ENCODE measurements around the gene DDR1.
"Not testable (repeated sequence)": the region's sequence is repeated elsewhere in the genome, so short reads cannot be mapped to it uniquely, and the experiment has no call there.

Gene DDR1

DNA sequence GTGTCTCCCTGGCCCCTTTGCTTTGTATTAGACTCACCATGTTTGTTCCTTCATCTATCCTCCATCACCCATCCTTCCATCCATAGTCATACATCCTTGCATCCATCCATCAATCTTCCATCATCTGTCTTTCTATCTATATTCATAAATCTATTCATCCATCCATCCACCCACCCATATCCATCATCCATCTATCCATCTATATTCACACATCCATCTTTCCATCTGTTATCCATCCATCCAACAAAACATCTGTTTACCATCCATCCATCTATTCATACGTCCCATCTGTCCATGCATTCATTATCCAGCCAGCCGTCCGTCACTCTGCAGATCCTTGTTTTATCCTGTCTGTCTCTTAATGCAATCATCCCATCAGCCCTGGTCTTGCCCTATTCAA is 10.6 kb downstream of the DDR1 start:
- no peak for DNase-seq

DNA sequence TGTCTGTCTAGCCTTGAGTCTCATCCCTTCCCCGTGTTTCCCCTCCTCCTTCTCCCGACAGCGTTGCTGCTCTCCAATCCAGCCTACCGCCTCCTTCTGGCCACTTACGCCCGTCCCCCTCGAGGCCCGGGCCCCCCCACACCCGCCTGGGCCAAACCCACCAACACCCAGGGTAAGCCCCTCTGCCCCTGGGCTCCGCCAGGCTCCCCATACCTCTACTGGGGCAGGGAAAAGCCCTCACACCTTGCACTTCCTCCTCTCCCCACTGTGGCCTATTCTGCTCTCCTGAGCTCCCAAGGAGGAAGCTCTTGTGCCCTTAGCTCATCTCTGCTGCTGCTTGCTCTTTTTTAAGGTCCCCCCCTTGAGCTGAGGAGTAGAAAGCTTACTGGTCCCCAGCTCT is 11.0 kb downstream of the DDR1 start:
- DNase-seq, result no peak

DNA sequence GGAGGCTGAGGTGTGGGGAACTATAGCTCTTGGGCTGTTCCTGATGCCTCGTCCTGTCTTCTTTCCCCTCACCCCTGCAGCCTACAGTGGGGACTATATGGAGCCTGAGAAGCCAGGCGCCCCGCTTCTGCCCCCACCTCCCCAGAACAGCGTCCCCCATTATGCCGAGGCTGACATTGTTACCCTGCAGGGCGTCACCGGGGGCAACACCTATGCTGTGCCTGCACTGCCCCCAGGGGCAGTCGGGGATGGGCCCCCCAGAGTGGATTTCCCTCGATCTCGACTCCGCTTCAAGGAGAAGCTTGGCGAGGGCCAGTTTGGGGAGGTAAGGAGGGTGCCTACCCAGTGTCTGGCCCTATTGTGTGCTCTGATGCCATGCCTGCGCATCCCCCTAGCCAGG is 12.2 kb downstream of the DDR1 start:
- no peak for DNase-seq

DNA sequence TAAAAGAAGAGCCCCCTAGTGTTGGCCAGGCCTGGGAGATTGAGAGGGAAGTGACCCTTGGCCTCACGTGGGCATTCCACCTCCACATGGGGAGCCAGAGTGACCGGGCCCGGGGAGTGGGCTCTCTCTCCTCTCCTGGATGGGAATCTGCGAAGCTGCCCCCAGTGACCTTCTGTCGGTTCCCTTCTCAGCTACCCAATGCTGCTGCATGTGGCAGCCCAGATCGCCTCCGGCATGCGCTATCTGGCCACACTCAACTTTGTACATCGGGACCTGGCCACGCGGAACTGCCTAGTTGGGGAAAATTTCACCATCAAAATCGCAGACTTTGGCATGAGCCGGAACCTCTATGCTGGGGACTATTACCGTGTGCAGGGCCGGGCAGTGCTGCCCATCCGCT is 13.6 kb downstream of the DDR1 start:
- DNase-seq, result no peak

DNA sequence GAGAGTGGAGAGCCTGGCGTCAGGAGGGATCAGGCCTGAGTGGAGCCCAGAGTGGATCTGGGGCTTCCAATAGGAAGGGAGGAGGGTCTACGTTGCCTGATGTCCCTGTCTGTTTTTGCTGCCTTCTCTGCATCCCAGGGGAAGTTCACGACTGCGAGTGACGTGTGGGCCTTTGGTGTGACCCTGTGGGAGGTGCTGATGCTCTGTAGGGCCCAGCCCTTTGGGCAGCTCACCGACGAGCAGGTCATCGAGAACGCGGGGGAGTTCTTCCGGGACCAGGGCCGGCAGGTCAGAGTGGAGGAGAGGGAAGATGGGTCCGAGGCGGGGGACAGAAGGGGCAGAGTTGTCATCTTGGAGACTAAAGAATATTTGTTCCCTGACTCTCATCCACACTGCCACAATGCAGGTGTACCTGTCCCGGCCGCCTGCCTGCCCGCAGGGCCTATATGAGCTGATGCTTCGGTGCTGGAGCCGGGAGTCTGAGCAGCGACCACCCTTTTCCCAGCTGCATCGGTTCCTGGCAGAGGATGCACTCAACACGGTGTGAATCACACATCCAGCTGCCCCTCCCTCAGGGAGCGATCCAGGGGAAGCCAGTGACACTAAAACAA is 14.5 kb downstream of the DDR1 start:
- no peak for DNase-seq

DNA sequence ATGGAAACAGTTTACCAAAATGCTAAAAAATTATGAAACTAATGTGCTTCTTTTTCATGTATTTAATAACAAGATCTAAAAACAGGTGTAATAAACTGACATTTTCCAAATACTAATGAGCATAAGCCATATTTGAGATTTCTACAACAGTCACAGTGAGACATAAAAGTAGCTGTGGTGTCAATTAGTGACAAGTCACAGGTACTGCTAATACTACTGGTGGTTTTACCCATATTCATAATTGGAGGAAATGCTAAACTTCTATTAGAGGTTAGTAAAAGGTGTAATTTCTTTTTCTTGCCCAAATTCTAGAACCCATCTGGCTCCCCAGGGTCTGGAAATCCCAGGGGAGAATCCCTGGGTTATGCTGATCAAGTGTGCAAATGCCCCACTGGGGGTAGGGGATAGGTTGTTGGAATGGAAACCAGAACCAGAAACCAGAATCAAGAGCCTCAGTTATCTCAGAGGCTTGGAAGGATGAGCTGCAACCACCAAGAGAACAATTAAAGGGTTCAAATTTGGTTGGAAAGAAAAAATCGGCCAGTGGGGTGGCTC is 16.6 kb downstream of the DDR1 start:
- no peak for DNase-seq

DNA sequence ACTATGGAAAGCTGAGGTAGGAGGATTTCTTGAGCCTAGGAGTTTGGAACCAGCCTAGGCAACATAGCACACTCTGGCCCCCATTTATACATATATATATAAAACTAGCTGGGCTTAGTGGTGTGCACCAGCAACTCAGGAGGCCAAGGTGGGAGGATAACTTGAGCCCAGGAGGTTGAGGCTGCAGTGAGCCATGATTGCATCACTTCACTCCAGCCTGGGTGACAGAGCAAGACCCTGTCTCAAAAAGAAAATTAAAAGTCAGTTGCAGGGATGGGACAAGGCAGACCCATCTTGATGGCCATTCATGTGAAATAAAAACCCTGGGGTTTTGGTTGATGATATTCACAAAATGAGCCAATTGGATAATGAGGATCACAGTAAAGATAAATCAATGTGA is 17.1 kb downstream of the DDR1 start:
- DNase-seq, result no peak

DNA sequence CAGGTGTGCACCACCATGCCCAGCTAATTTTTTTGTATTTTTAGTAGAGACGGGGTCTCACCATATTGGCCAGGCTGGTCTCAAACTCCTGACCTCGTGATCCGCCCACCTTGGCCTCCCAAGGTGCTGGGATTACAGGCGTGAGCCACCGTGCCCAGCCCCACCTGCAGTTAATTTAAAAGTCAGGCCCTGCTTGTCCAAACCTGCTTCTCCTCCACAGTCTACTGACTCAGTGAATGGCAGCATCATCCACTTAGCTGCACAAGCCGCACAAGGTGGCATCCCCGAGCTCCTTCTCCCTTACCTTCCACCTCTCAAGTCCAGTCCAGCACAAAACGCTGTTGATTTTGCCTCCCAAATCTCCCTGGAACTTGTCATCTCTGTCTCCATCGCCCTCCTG is 17.9 kb downstream of the DDR1 start:
- DNase-seq, result not testable (repeated sequence)

DNA sequence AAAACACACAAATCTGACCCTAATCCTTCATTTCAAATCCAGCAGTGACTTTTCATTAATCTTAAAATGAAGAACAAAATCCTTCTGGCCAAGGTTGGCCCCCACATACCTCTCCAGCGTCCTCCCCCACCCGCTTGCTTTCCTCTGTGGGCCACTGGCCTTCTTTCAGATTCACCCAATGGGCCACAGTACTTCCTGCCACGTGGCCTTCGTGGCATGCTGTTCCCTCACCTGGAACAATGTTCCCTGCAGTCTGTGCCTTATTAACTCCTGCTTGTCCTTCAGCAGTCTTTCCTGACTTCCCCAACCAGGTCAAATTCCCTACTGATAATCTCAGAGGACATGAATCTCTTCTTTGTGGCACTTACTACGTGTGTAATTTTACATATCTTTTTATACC is 18.4 kb downstream of the DDR1 start:
- no peak for DNase-seq

DNA sequence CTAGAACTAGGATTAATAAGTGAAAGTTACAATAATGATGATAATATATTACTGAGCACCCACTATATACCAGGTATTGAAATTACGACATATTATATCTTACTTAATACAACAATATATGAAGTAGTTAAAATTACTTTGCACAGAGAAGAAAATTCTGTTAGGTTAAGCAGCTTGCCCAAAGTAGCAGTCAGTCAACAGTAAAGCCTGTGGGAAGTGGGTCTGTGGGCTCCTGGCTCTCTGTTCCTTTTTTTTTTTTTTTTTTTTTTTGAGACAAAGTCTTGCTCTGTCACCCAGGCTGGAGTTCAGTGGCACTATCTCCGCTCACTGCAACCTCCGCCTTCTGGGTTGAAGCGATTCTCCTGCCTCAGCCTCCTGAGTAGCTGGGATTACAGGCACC is 18.9 kb downstream of the DDR1 start:
- DNase-seq, result no peak

DNA sequence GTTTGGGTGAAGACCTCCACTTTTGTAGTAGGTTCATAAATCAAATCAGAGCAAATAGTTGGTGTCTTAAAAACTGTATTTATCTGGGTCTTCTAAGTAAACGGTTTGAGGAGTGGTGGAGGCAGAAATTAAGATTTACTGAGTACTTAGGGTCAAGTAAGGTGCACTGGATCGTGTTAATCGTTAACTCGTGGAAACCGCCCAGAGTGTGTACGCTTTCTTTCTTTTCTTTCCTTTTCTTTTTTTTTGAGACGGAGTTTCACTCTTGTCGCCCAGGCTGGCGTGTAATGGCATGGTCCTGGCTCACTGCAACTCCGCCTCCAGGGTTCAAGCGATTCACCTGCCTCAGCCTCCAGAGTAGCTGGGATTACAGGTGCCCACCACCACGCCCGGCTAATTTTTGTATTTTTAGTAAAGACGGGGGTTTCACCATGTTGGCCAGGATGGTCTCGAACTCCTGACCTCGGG is 23.0 kb downstream of the DDR1 start:
- DNase-seq, result not testable (repeated sequence)

DNA sequence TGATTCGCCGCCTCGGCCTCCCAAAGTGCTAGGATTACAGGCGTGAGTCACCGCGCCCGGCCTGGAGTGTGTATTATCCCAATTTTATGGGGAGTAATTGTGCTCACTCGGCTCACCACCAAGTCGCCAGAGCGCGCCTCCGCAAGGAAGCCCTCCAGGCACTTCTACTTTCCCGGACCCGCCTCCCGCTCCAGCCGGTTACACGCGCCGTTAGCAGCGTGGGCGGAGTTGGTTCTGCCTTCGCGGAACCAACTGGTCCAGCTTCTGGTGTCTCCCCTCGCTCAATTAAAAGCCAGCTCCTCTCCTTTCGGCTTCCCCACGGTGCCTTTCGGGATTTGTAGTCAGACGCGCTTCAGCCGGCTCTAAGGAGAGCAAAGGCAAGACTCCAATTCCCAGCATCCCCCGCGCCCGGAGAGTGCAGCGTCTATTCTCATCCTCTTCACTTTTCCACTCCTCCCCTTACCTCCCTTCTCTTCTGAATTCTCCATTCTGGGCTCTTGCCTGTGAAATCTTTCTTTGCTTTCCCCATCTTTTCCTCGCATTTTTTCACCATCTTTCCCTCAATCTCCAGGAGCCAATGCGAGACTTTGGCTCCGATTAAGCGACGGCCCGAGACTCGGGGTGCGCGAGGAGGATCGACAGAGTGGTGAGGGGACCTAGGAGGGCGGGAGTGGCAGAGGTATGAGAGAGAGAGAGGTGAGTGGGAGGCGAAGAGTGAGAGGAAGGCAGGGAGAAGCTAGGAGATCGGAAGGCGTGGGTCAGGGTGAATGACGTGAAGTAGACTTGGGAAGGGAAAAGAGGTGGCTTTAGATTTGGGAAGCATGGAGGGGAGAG is 23.7 kb downstream of the DDR1 start, which contains the start of gene GTF2H4:
TSS of gene GTF2H4 (plus strand) at position 450 of the 834 bp plus-strand sequence.
- DNase-seq, result peak; percentile 98

DNA sequence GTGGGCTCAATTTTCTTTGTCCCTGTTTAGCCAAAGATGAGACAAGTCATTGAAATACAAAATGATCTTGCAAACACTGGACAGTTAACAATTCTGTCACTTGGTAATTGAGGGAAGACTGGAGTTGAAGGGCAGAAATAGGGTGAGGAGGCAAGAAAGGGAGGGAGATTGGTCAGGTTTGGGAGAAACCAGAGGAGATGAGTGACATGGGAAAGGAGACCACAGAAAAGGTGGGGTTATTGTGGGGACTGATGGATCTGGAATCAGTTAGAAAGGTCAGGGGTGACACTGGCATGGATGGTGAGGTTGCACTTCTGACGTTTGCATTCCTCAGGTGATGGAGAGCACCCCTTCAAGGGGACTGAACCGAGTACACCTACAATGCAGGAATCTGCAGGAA is 24.4 kb downstream of the DDR1 start:
- DNase-seq, result no peak

DNA sequence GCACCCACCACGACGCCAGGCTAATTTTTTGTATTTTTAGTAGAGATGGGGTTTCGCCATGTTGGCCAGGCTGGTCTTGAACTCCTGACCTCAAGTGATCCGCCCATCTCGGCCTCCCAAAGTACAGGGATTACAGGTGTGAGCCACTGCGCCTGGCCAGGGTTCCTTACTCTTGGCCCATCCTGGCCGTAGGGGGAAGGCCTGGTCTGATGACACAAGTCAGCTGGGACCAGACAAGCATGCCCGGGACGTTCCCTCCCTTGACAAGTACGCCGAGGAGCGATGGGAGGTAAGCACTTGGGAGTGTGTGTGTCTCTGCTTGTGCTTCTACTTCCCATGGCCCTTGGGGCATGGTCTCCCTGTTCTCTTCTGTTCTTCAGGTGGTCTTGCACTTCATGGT is 26.2 kb downstream of the DDR1 start:
- DNase-seq, result not testable (repeated sequence)

DNA sequence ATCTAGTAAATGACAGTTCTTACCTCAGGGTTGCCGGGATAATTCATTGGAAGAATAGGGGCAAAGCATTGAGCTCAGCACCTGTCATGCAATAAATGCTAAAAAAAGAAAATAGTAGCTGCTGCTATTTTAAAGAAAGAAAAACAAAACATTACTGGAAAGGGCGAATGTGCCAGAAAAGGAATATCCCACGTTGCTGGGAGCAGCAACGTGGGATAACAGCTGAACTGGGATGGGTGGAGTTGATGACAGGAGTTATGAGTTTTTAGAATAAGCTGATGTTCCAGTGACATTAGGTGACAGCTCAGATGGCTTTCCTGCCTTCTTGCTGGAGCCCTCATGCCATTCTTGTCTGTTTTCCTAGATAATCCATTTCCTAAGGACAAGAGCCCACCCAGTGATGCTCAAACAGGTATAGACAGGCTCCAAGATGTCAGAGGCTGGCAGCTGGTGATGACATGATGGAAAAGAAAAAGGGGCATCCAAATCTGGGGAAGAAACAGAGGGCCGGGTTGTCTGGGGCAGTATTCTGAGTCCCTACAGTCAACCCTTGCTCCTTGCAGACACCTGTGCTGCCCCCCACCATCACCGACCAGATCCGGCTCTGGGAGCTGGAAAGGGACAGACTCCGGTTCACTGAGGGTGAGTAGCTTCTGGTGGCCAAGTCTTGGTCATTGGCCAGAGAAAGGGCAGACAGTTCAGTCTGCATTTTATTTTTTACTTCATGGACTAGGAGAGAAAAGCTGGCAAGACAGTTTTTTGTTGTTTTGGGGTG is 28.6 kb downstream of the DDR1 start:
- no peak for DNase-seq

DNA sequence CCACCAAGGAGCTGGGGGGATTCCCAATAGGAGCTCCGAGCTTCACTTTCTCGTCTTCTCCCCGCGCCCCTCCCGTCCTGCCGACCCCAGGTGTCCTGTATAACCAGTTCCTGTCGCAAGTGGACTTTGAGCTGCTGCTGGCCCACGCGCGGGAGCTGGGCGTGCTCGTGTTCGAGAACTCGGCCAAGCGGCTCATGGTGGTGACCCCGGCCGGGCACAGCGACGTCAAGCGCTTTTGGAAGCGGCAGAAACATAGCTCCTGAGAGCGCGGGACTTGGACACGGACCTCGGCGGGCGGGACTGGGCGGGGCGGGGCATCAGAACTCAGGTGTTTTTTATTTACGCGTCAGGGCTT is 29.4 kb downstream of the DDR1 start:
- no peak for DNase-seq

DNA sequence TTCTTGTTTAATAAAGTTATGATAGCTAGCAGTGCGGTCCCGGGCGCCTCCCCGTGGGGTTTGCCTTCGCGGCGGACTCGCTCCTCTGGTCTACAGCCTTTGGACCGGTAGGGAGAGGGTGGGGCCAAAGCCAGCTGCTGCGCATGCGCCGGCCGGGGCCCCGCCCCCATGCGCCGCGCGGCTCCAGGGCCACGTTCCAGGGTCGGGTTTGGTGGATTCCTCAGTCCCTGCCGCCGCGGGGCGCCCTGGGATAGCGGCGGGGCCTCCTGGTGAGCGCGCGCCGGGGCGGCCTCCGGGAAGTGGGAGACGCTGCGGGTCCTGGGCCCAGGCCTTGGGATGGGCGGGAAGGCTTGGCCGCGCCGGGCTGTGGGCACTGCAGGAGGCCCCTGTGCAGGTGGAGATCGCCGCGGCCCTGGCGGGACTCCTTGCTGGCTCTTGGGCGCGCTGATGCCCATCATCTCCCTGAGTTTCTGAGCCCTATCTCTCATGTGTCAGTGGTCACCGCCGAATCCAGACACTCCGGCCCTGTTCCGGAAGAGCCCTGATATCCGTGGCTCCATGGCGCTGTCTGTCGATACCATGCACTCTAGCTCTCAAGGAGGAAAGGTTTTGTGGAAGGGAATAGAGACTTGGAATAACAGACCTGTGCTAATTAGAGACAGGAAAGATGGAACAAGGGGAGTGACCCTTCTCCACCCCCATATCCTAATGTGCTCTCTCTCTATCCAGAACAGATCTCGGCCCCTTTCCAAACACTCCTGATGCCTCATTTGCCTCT is 29.9 kb downstream of the DDR1 start, which contains the start of gene VARS2:
TSS of gene VARS2 (plus strand) at position 163 of the 778 bp plus-strand sequence. CDS start at position 762, 599 bp downstream.
- DNase-seq, result peak; percentile 85

DNA sequence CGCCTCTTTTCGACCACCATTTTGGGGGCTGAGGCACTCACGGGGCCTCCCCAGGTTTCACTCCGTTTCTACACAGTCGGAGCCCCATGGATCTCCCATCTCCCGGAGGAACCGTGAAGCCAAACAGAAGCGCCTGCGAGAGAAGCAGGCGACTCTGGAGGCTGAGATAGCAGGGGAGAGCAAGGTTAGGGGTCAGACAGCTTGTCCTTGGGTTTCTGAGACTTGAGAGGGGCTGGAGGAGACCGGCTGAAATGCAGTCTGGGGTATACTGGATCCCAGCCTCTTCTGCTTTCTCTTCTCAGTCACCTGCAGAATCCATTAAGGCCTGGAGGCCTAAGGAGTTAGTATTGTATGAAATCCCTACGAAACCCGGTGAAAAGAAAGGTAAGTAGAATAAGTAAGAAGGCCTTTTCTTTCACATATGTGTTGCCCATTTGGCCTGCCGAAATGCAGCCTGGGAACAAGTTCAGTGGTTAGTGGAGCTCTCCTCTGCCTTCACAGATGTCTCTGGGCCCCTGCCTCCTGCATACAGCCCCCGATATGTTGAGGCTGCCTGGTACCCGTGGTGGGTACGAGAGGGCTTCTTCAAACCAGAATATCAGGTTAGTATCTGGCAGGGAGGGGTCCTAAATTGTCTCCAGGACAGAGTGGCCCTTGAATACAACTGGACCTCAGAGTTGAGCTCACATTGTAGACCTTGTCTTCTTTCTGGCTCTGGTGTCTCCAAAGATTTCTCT is 30.7 kb downstream of the DDR1 start:
- peak; percentile 12 for DNase-seq

DNA sequence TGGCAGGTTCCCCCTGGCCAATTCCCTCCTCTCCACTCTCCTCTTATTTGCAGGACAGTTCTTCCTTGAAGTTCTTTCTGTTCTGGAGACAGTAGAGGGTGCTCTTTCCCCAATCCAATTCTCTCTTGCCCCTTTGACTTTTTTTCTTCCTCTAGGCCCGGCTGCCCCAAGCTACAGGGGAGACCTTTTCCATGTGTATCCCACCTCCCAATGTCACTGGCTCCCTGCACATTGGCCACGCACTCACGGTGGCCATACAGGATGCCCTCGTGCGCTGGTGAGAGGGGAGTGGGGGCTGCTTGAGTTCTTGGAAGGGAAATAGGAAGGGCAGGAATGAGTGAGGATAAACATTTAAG is 31.2 kb downstream of the DDR1 start:
- peak; percentile 46 for DNase-seq

DNA sequence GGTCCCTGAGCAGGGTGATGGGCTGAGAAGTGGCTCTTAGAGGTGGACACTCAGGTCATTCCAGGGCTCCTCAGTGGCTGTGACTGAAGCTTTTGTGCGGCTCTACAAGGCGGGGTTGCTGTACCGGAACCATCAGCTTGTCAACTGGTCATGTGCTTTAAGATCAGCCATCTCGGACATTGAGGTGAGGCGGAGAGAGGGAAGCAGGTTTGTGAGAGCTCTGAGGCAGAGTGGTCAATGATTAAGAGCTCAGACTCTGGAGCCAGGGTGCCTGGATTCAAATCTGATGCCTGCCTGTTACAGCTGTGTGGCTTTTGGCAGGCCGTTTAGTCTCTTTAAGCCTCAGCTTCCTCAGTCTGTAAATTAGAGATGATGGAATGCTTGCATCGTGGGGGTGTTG is 32.7 kb downstream of the DDR1 start:
- no peak for DNase-seq

DNA sequence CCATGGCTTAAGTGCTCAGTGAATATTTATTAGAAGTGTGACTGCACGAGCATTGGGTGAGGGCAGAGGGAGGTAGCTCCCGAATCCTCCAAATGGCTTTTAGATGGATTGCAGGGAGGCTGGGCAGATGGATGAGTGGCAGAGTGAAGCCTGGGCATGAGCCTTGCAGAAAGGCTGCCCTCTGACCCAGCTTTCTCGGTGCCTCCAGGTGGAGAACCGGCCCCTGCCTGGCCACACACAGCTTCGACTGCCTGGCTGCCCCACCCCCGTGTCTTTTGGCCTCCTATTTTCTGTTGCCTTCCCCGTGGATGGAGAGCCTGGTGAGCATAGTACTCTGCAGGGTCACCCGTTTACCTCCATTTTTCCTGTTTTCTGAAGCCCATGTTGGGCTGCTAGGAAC is 33.2 kb downstream of the DDR1 start:
- no peak for DNase-seq

DNA sequence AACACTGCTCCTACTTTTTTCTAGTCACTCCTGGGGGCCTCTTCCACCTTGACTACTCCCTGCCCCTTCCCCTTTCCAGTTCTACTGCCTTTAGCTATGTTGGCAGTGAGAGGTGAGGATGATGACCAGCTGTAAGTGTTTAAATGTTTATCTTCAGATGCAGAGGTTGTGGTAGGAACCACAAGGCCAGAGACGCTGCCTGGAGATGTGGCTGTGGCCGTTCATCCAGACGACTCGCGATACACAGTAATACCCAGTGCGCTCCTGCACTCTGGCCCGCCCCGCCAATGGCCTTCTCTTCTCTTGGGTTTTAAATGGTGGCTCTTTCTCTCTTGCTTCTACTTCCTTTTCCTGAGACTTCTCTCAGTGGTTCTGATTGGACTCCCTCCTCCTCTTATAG is 34.4 kb downstream of the DDR1 start:
- no peak for DNase-seq

Measured in NCI-H146 (cell line).